T-helper 17 cell (primary cell): ENCODE measurements around the gene SPINK5. TPM values are rescaled to one million over a fixed set of nuclear protein-coding genes. Genes with fewer than 3 reads are reported as not detected.
"Not testable (repeated sequence)": the region's sequence is repeated elsewhere in the genome, so short reads cannot be mapped to it uniquely, and the experiment has no call there.

Source experiments
- ATAC-seq: fragments of 150-1000 bp; cut with Tn5 transposase; 2 replicates; pipeline ENCODE4 v1.10.0; 2021; ENCODE audit warnings: mild to moderate bottlenecking, moderate library complexity
- DNase-seq, 3 donors: peaks; one replicate each; pipeline versions ENCODE4 v3.0.0 to v3.0.0-alpha.2; 2020 to 2021
- H3K9me3 ChIP-seq: one replicate; pipeline ENCODE4 v1.7.0; 2013; ENCODE audit warnings: low read length, mild to moderate bottlenecking; ENCODE audit not compliant: control insufficient read depth, poor library complexity, severe bottlenecking
- H3K27ac Mint-ChIP-seq: one replicate; pipeline ENCODE4 v1.8.0; 2022; ENCODE audit warnings: mild to moderate bottlenecking, moderate library complexity, mixed read lengths
- H3K27me3 Mint-ChIP-seq: one replicate; pipeline ENCODE4 v1.8.0; 2022; ENCODE audit warnings: mixed read lengths
- H3K36me3 Mint-ChIP-seq: one replicate; pipeline ENCODE4 v1.8.0; 2022; ENCODE audit warnings: low read depth, mixed read lengths
- H3K4me1 Mint-ChIP-seq: one replicate; pipeline ENCODE4 v1.8.0; 2022; ENCODE audit warnings: mild to moderate bottlenecking, mixed read lengths
- H3K4me3 Mint-ChIP-seq: one replicate; pipeline ENCODE4 v1.8.0; 2022; ENCODE audit warnings: mild to moderate bottlenecking, moderate library complexity, mixed read lengths
- total RNA-seq, 4 donors: library from RNA in 2 of 4; stranded (reverse) in 2 of 4; gene quantifications; one replicate each; pipeline ENCODE4 v1.2.3 and lab custom pipeline; 2022 to 2026

SPINK5 gene, protein sequence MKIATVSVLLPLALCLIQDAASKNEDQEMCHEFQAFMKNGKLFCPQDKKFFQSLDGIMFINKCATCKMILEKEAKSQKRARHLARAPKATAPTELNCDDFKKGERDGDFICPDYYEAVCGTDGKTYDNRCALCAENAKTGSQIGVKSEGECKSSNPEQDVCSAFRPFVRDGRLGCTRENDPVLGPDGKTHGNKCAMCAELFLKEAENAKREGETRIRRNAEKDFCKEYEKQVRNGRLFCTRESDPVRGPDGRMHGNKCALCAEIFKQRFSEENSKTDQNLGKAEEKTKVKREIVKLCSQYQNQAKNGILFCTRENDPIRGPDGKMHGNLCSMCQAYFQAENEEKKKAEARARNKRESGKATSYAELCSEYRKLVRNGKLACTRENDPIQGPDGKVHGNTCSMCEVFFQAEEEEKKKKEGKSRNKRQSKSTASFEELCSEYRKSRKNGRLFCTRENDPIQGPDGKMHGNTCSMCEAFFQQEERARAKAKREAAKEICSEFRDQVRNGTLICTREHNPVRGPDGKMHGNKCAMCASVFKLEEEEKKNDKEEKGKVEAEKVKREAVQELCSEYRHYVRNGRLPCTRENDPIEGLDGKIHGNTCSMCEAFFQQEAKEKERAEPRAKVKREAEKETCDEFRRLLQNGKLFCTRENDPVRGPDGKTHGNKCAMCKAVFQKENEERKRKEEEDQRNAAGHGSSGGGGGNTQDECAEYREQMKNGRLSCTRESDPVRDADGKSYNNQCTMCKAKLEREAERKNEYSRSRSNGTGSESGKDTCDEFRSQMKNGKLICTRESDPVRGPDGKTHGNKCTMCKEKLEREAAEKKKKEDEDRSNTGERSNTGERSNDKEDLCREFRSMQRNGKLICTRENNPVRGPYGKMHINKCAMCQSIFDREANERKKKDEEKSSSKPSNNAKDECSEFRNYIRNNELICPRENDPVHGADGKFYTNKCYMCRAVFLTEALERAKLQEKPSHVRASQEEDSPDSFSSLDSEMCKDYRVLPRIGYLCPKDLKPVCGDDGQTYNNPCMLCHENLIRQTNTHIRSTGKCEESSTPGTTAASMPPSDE
- total RNA-seq (not detected), total RNA-seq (lab: John Stamatoyannopoulos, UW) (0 reads per million in 2 donors)

DNA sequence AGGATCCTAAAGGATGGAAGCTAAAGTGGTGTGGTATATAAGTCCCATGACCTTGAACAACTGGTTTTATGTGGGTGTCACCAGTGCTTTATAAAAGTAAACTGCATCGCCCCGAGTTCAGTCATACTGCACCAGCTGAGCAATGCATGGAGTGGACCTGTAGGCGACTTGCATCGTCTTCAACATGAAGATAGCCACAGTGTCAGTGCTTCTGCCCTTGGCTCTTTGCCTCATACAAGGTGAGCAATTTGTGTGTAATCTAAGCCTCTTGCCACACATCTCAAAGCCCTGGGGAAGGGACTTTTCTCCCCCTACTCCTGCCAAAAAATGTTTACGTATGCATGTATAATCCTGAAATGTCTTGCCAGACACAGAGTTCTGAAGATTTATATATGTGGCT lies at the start of gene SPINK5:
Gene SPINK5 (plus strand): TSS at position 120 of the 400 bp plus-strand sequence. CDS start 65 bp downstream, at position 185.
- Mint-ChIP-seq H3K4me1 (no peaks in the 10 kb centered on the region), H3K27me3 (no peaks in the 10 kb centered on the region), H3K36me3 (no peaks in the 10 kb centered on the region), H3K4me3 (no peak within 1 kb of the TSS), H3K27ac (no peak within 1 kb of the TSS)
- H3K9me3 ChIP-seq = no peaks in the 10 kb centered on the region
- DNase-seq = no peak
- no peak for ATAC-seq

DNA sequence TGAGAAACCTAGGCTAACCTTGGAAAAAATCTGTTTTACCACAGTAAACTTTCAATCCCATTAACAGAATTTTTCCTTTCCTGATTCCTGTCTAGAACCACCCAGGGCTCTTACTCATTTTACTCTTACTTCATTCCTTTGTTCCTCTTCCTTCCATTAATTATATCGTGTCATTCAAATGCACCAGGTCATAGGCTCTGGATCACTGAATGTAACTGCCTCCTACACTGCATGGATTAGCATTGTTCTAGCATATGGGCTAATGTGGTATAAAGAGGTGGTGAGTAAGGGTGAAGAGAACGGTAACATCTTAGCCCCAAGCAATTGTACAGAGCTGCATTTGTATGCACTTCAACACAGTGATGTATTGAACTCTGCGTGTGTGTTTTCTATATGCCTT lies 49.5 kb upstream of the SPINK5 start:
- Mint-ChIP-seq H3K4me1 (no peaks in the 10 kb centered on the region), H3K27ac (no peak overlapping the region), H3K4me3 (no peak overlapping the region), H3K27me3 (no peaks in the 10 kb centered on the region), H3K36me3 (no peaks in the 10 kb centered on the region)
- no peaks in the 10 kb centered on the region for H3K9me3 ChIP-seq
- no peak for DNase-seq
- no peak for ATAC-seq

DNA sequence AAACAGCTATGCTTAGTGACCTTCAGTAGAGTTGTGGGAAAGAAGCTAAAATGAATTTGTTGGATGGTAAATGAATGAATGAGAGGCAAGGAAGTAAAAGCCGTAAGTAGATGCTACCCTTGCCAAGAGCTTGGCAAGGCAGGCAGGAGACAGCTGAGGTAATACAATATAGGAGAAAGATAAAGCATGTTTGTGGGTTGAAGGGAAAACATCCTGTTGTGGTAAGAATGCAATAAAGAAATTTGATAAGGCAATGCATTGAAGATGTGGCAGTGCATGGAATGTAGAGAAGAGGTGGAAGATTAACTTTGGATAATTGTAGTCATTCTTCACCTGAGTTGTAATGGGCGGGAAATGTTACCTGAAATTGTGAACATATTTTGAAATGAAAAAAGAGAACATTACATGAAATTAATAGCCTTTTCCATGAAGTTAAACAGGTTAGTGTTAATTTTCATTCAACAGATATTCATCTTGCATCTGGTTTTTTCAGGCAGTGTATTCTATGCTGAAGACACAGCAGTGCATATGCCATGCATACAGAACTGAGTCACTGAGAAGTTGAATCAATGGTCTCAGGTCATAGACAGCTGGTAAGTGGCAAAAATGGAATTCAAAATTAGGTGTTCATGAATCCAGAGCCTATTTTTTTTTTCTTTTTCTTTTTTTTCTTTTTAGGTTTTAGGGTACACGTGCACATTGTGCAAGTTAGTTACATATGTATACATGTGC lies 43.4 kb upstream of the SPINK5 start:
- no peaks in the 10 kb centered on the region for H3K36me3 Mint-ChIP-seq
- H3K27ac Mint-ChIP-seq = no peak overlapping the region
- ATAC-seq (no peak), DNase-seq (no peak)
- H3K9me3 ChIP-seq = no peaks in the 10 kb centered on the region
- H3K4me3 Mint-ChIP-seq = no peak overlapping the region
- H3K4me1 Mint-ChIP-seq = no peaks in the 10 kb centered on the region
- no peaks in the 10 kb centered on the region for H3K27me3 Mint-ChIP-seq

- Mint-ChIP-seq H3K27ac (no peak overlapping the region), H3K4me1 (no peaks in the 10 kb centered on the region), H3K4me3 (no peak overlapping the region), H3K36me3 (no peaks in the 10 kb centered on the region), H3K27me3 (no peaks in the 10 kb centered on the region)
- DNase-seq (no peak), ATAC-seq (no peak)
- no peaks in the 10 kb centered on the region for H3K9me3 ChIP-seq
Measured at GRCh38 chr5:148027505-148027904, 36.3 kb upstream of the SPINK5 start.

DNA sequence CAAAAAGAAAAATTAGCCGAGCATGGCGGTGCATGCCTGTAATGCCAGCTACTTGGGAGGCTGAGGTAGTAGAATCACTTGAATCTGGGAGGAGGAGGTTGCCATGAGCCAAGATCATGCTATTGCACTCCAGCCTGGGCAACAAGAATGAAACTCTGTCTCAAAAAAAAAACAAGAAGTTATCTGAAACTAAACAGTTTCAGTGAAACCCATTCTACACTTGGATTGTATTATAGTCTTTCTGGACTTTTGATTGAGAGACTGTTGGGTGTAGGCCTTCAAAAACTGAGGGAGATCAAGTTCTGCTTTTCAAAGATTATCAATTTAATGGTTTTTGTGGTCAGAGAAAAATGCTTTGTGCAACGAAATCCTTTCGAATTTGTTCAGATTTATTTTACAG lies 34.6 kb upstream of the SPINK5 start:
- H3K36me3 Mint-ChIP-seq = no peaks in the 10 kb centered on the region
- H3K4me3 Mint-ChIP-seq = no peak overlapping the region
- no peak overlapping the region for H3K27ac Mint-ChIP-seq
- H3K4me1 Mint-ChIP-seq = no peaks in the 10 kb centered on the region
- no peaks in the 10 kb centered on the region for H3K9me3 ChIP-seq
- DNase-seq = no peak
- peaks cover 4% of the 10 kb centered on the region for H3K27me3 Mint-ChIP-seq
- no peak for ATAC-seq

DNA sequence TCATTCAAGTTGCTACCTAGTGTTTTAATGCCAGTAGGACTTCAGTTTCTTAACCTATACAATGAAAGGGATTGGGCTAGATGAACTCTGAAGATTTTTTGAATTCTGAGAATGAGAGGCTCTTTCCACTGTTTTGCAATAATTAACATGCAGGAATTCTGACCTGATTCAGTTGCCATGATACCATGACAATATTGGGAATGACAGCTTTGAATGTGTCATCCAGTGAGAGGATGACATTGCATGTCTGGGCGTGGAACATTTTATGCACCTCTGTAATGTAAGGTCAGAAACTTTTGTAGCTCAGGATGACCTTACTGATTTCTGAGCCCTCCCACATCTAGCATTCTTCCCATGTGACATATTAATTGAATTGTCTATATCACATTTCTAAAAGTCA lies 30.6 kb upstream of the SPINK5 start:
- H3K36me3 Mint-ChIP-seq = no peaks in the 10 kb centered on the region
- H3K27me3 Mint-ChIP-seq = peaks cover 4% of the 10 kb centered on the region
- no peak overlapping the region for H3K4me3 Mint-ChIP-seq
- no peaks in the 10 kb centered on the region for H3K4me1 Mint-ChIP-seq
- ATAC-seq (no peak), DNase-seq (no peak)
- no peak overlapping the region for H3K27ac Mint-ChIP-seq
- H3K9me3 ChIP-seq = no peaks in the 10 kb centered on the region

- H3K9me3 ChIP-seq = no peaks in the 10 kb centered on the region
- Mint-ChIP-seq H3K36me3 (no peaks in the 10 kb centered on the region), H3K27me3 (peaks cover 4% of the 10 kb centered on the region), H3K27ac (no peak overlapping the region), H3K4me3 (no peak overlapping the region), H3K4me1 (no peaks in the 10 kb centered on the region)
- no peak for ATAC-seq
- DNase-seq = no peak
Measured at GRCh38 chr5:148035676-148036075, 28.1 kb upstream of the SPINK5 start.

GRCh38 chr5:148042881-148043280 lies 20.9 kb upstream of the SPINK5 start:
- no peaks in the 10 kb centered on the region for H3K36me3 Mint-ChIP-seq
- H3K9me3 ChIP-seq = no peaks in the 10 kb centered on the region
- H3K4me1 Mint-ChIP-seq = no peaks in the 10 kb centered on the region
- ATAC-seq (no peak), DNase-seq (no peak)
- H3K27me3 Mint-ChIP-seq = no peaks in the 10 kb centered on the region
- H3K4me3 Mint-ChIP-seq = no peak overlapping the region
- no peak overlapping the region for H3K27ac Mint-ChIP-seq

DNA sequence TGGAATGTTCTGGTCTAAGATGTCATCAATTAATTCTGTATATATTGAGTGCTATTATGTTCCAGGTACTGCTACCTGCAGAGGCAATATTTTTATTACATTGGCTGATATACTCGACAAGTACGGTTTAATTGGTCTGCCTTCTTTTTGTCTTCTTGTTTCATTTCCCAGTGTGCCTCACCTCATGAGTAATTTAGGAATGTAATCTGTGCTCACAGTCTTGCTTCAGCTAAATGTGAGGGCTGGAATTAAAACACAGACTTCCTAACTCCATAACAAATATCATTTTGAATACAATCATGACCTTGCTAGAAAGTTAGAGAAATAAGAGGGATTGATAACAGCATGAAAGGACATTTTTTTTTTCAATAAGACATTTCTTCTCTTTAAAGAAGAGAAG lies 20.1 kb upstream of the SPINK5 start:
- Mint-ChIP-seq H3K36me3 (no peaks in the 10 kb centered on the region), H3K4me1 (no peaks in the 10 kb centered on the region)
- no peak for ATAC-seq

DNA sequence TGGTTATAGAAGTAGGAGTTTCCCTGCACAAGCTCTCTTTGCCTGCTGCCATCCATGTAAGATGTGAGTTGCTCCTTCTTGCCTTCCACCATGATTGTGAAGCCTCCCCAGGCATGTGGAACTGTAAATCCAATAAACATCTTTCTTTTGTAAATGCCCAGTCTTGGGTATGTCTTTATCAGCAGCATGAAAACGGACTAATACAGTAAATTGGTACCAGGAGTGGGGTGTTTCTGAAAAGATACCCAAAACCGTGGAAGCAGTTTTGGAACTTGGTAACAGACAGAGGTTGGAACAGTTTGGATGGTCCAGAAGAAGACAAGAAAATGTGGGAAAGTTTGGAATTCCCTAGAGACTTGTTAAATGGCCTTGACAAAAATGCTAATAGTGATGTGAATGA lies 8.6 kb upstream of the SPINK5 start:
- not testable (repeated sequence) for H3K4me3 Mint-ChIP-seq, H3K27me3 Mint-ChIP-seq, H3K4me1 Mint-ChIP-seq, H3K27ac Mint-ChIP-seq, H3K36me3 Mint-ChIP-seq, ATAC-seq, H3K9me3 ChIP-seq, DNase-seq

More for the DNA sequence above, 20.1 kb upstream of the SPINK5 start:
- no peak overlapping the region for H3K4me3 Mint-ChIP-seq
- no peaks in the 10 kb centered on the region for H3K9me3 ChIP-seq
- no peak overlapping the region for H3K27ac Mint-ChIP-seq
- H3K27me3 Mint-ChIP-seq = no peaks in the 10 kb centered on the region
- DNase-seq = no peak

GRCh38 chr5:148060309-148060708 lies 3.5 kb upstream of the SPINK5 start:
- Mint-ChIP-seq H3K4me1 (no peaks in the 10 kb centered on the region), H3K36me3 (no peaks in the 10 kb centered on the region), H3K27ac (no peak overlapping the region), H3K27me3 (no peaks in the 10 kb centered on the region), H3K4me3 (no peak overlapping the region)
- ATAC-seq (no peak), DNase-seq (no peak)
- H3K9me3 ChIP-seq = no peaks in the 10 kb centered on the region

DNA sequence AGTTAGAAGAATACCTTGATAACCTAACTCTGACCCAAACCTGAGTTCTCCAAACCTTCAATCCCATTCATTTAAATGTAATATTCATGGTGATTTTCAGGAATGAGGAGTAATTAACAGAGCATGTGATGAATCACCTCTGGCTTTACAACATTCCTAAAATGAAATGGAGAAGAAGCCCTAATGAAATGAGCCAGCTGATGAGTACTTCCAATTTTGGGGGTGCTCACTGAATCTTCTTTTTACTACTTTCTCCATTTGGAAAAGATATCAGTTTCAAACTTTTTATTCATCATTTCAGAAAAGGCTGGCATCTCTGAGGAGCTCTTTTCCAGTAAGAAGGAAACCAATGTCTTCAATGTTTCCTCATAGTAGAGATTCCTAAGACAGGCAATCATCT lies 2.9 kb upstream of the SPINK5 start:
- Mint-ChIP-seq H3K36me3 (no peaks in the 10 kb centered on the region), H3K4me1 (no peaks in the 10 kb centered on the region)

DNA sequence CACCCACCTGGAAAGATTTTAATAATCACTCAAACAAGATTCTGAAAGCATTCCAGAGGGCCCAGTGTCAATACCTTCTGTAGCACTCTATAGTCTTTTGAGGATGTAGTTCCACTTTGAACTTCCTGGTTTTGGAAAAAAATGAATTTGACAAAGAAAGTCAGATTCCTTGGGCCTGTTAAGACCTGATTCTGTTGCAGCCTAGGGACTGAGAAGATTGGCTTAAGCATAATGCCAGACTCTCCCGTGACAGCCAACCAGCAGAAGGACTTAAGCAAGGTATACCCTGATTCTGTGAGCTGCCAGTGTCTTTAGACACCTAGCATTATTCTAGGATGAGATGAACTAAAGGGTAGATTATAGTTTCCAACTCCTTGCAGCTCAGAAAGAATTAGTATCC lies 6.8 kb downstream of the SPINK5 start:
- H3K27me3 Mint-ChIP-seq = no peaks in the 10 kb centered on the region

More for the DNA sequence above, 2.9 kb upstream of the SPINK5 start:
- no peak for ATAC-seq
- H3K9me3 ChIP-seq = no peaks in the 10 kb centered on the region
- H3K27ac Mint-ChIP-seq = no peak overlapping the region
- H3K4me3 Mint-ChIP-seq = no peak overlapping the region
- H3K27me3 Mint-ChIP-seq = no peaks in the 10 kb centered on the region
- no peak for DNase-seq

More for the DNA sequence above, 6.8 kb downstream of the SPINK5 start:
- DNase-seq = no peak
- H3K4me1 Mint-ChIP-seq = no peaks in the 10 kb centered on the region
- H3K36me3 Mint-ChIP-seq = no peaks in the 10 kb centered on the region
- ATAC-seq = no peak
- no peak overlapping the region for H3K4me3 Mint-ChIP-seq
- H3K9me3 ChIP-seq = no peaks in the 10 kb centered on the region
- no peak overlapping the region for H3K27ac Mint-ChIP-seq
